Astrocyte (in vitro differentiated cells and primary cell): ENCODE data around the gene CUEDC1. TPM values are rescaled to one million over a fixed set of nuclear protein-coding genes. Genes with fewer than 3 reads are reported as not detected.

Experiments used
- DNase-seq: peaks from one replicate; pipeline ENCODE4 v3.0.0-alpha.2; 2010; ENCODE audit warnings: low read depth
- FAIRE-seq: peaks from 2 replicates; lab custom pipeline; 2011; peaks lifted over from hg19 to GRCh38; lab: Jason Lieb, UNC
- H2AFZ ChIP-seq: 2 replicates; pipeline ENCODE4 v1.6.0; 2012; ENCODE audit warnings: low read depth, low read length, inconsistent platforms
- H3K27ac ChIP-seq: 2 replicates; pipeline ENCODE4 v1.5.1; 2011; ENCODE audit warnings: low read depth, low read length, inconsistent platforms
- H3K27me3 ChIP-seq: 2 replicates; pipeline ENCODE4 v1.6.0; 2011; ENCODE audit warnings: low read length, inconsistent platforms; ENCODE audit not compliant: insufficient read depth
- H3K36me3 ChIP-seq: 2 replicates; pipeline ENCODE4 v1.5.1; 2011; ENCODE audit warnings: low read length, inconsistent platforms; ENCODE audit not compliant: insufficient read depth
- H3K4me1 ChIP-seq: 2 replicates; pipeline ENCODE4 v1.5.1; 2011; ENCODE audit warnings: low read length, inconsistent platforms; ENCODE audit not compliant: insufficient read depth
- H3K4me2 ChIP-seq: 2 replicates; pipeline ENCODE4 v1.6.0; 2012; ENCODE audit warnings: low read length, inconsistent platforms
- H3K4me3 ChIP-seq: 2 replicates; pipeline ENCODE4 v1.5.1; 2011; ENCODE audit warnings: low read depth, mild to moderate bottlenecking, low read length, inconsistent platforms; ENCODE audit not compliant: insufficient read depth
- H3K79me2 ChIP-seq: 2 replicates; pipeline ENCODE4 v1.6.0; 2012; ENCODE audit warnings: mild to moderate bottlenecking, low read length, inconsistent platforms; ENCODE audit not compliant: insufficient read depth
- H3K9ac ChIP-seq: 2 replicates; pipeline ENCODE4 v1.6.0; 2012; ENCODE audit warnings: mild to moderate bottlenecking, low read length, inconsistent platforms
- H3K9me3 ChIP-seq: 2 replicates; pipeline ENCODE4 v1.5.1; 2012; ENCODE audit warnings: low read depth, mild to moderate bottlenecking, low read length, inconsistent platforms; ENCODE audit not compliant: insufficient read depth
- H4K20me1 ChIP-seq: 2 replicates; pipeline ENCODE4 v1.6.0; 2012; ENCODE audit warnings: low read length, inconsistent platforms; ENCODE audit not compliant: insufficient read depth
- H3K27ac Mint-ChIP-seq: one replicate; pipeline ENCODE4 v1.8.0; 2021; ENCODE audit warnings: mild to moderate bottlenecking, mixed read lengths; ENCODE audit not compliant: unreplicated experiment
- H3K27me3 Mint-ChIP-seq: one replicate; pipeline ENCODE4 v1.8.0; 2021; ENCODE audit warnings: low read depth, mixed read lengths; ENCODE audit not compliant: unreplicated experiment
- H3K36me3 Mint-ChIP-seq: one replicate; pipeline ENCODE4 v1.8.0; 2021; ENCODE audit warnings: low read depth, mixed read lengths; ENCODE audit not compliant: unreplicated experiment
- H3K4me1 Mint-ChIP-seq: one replicate; pipeline ENCODE4 v1.8.0; 2021; ENCODE audit warnings: low read depth, mixed read lengths; ENCODE audit not compliant: unreplicated experiment
- H3K4me3 Mint-ChIP-seq: one replicate; pipeline ENCODE4 v1.8.0; 2021; ENCODE audit warnings: mild to moderate bottlenecking, moderate library complexity, mixed read lengths; ENCODE audit not compliant: unreplicated experiment
- H3K9me3 Mint-ChIP-seq: one replicate; pipeline ENCODE4 v1.8.0; 2021; ENCODE audit warnings: mild to moderate bottlenecking, mixed read lengths; ENCODE audit not compliant: unreplicated experiment
- EZH2 ChIP-seq: IDR thresholded peaks from 2 replicates; pipeline ENCODE4 v1.6.1; 2012; ENCODE audit warnings: mild to moderate bottlenecking, low read length, inconsistent platforms; ENCODE audit not compliant: insufficient read depth
- total RNA-seq: library from RNA; stranded (reverse); gene quantifications from 2 replicates; pipeline ENCODE4 v1.2.1, GENCODE V29; 2021
- TF ChIP-seq, protein P1 (sequence below): IDR thresholded peaks from 2 replicates; pipeline ENCODE4 v1.5.1; 2011; ENCODE audit warnings: low read depth, mild to moderate bottlenecking, inconsistent platforms, low read length, moderate library complexity; ENCODE audit not compliant: insufficient read depth

Gene CUEDC1
- total RNA-seq, 1 donor from 2014 or later: 43.7 TPM

DNA sequence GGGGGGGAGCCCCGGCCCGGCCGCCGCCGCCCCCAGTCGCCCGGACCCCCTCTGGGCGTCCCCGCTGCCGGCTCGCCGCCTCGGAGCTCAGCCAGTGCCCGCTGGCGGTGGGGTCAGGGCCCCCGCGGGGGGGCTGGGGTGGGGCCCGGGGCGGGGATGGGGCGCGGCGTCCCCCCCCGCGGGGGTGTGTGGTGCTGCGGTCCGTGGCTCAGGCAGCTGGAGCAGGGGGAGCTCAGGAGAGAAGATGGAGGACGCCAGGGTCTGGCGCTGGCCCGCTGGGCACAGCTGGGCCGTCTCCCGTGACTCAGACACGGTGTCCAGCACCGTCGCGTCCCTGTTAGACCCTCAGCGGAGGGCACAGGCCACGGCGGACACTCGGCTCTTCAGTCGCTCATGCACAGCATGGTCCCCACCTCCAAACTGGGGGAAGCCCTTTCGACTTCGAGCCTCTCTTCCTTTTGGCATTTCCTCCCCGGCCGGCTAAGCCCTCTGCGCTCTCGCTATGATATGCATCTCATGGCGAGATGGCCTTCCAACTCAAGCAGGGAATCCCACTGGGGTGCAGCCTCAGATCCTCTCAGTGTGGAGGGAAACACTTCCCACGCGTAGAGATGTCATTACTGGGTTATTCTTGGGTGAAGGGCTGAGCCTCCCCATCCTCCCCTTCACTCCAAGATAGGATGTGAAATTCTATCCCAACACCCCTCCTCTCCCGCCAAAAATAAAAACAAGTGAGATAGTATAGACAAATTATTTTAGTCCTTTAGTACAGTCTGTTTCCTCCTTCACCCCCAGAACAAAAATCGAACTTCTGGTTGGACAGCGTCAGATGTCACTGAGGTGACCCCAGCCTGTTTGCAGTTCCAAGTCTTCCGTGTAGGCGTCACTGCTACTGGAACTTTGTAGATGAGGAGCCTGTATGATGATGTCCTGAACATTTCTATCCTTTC is 33.4 kb upstream of the CUEDC1 start:
- H3K36me3 Mint-ChIP-seq: peaks cover 2% of the 10 kb centered on the region
- no peaks in the 10 kb centered on the region for H3K36me3 ChIP-seq
- no peaks in the 10 kb centered on the region for H3K27me3 ChIP-seq
- FAIRE-seq (no peak), DNase-seq (peak; percentile 49)
- H3K9me3 Mint-ChIP-seq: no peaks in the 10 kb centered on the region
- no peaks in the 10 kb centered on the region for H3K9me3 ChIP-seq
- H3K4me1 Mint-ChIP-seq: peaks cover 43% of the 10 kb centered on the region
- H3K9ac ChIP-seq: peak overlapping the region; percentile 97
- peak overlapping the region; percentile 83 for H3K4me3 Mint-ChIP-seq
- H4K20me1 ChIP-seq: peaks cover 29% of the 10 kb centered on the region
- no peaks in the 10 kb centered on the region for H3K27me3 Mint-ChIP-seq
- H3K4me2 ChIP-seq: peak overlapping the region; percentile 87
- H2AFZ ChIP-seq: peak overlapping the region; percentile 60
- TF ChIP-seq EZH2: no peak
- TF ChIP-seq, protein P1, sequence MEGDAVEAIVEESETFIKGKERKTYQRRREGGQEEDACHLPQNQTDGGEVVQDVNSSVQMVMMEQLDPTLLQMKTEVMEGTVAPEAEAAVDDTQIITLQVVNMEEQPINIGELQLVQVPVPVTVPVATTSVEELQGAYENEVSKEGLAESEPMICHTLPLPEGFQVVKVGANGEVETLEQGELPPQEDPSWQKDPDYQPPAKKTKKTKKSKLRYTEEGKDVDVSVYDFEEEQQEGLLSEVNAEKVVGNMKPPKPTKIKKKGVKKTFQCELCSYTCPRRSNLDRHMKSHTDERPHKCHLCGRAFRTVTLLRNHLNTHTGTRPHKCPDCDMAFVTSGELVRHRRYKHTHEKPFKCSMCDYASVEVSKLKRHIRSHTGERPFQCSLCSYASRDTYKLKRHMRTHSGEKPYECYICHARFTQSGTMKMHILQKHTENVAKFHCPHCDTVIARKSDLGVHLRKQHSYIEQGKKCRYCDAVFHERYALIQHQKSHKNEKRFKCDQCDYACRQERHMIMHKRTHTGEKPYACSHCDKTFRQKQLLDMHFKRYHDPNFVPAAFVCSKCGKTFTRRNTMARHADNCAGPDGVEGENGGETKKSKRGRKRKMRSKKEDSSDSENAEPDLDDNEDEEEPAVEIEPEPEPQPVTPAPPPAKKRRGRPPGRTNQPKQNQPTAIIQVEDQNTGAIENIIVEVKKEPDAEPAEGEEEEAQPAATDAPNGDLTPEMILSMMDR: no peak
- H3K27ac Mint-ChIP-seq: peak overlapping the region; percentile 94
- H3K4me1 ChIP-seq: peaks cover 21% of the 10 kb centered on the region
- H3K79me2 ChIP-seq: peaks cover 38% of the 10 kb centered on the region
- H3K4me3 ChIP-seq: peak overlapping the region; percentile 57
- H3K27ac ChIP-seq: peak overlapping the region; percentile 94

DNA sequence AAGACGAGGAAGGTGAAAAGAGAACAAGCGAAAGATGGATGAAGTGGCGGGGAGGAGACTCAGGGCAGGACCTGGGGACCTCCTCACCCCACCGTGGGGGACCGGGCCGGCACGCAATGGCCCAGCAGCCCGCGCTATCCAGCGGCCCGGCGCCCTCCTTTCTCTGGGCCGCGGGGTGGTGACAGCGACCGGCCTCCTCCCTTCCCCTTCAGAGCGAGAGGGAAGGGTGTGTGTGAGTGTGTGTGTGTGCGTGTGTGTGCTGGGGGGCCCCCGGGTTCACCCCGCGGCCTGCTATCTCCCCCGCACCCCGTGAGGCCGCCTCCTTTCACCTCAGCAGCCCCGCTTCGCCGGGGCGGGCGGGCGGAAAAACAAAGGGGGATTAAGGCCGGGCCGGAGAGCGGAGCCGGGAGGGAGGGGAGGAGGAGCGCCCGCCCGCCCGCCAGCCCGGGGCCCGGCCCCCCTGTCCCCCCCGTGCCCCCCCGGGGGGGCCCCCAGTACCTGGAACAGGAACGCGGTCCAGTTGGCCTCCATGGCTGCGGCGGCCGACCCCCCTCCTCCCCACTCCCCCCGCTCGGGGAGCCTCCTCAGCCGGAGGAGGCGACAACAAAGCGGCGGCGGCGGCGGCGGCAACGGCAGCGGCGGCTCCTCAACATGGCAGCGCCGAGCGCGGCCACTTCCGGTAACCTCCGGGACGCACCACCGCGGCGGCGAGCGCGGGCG is 32.5 kb upstream of the CUEDC1 start, which contains the start of gene VEZF1:
Gene VEZF1 (minus strand): TSS at position 674 of the 720 bp plus-strand sequence. CDS start 143 bp downstream, at position 531.
- peak; percentile 39 for DNase-seq
- H2AFZ ChIP-seq: peak within 1 kb of the TSS; percentile 60
- H3K4me1 Mint-ChIP-seq: peaks cover 45% of the 10 kb centered on the region

More for the DNA sequence above, 32.5 kb upstream of the CUEDC1 start, which contains the start of gene VEZF1:
- Histone ChIP-seq H3K4me3 (peak within 1 kb of the TSS; percentile 68), H3K79me2 (peaks cover 46% of the 10 kb centered on the region), H3K27me3 (no peaks in the 10 kb centered on the region), H4K20me1 (peaks cover 38% of the 10 kb centered on the region), H3K27ac (peak within 1 kb of the TSS; percentile 94), H3K4me1 (peaks cover 21% of the 10 kb centered on the region), H3K9me3 (no peaks in the 10 kb centered on the region), H3K4me2 (peak within 1 kb of the TSS; percentile 87), H3K9ac (peak within 1 kb of the TSS; percentile 97), H3K36me3 (peaks cover under 1% of the 10 kb centered on the region)
- peaks cover 6% of the 10 kb centered on the region for H3K36me3 Mint-ChIP-seq
- peak within 1 kb of the TSS; percentile 94 for H3K27ac Mint-ChIP-seq
- H3K27me3 Mint-ChIP-seq: no peaks in the 10 kb centered on the region
- no peak for FAIRE-seq
- no peaks in the 10 kb centered on the region for H3K9me3 Mint-ChIP-seq
- TF ChIP-seq, protein P1: no peak
- no peak for TF ChIP-seq EZH2
- peak within 1 kb of the TSS; percentile 90 for H3K4me3 Mint-ChIP-seq
